NCI-H1105 treated with DMSO at 0.1 percent for 48 hours (cell line): Measurements from ENCODE around the gene THOC2.

Source experiments
- DNase-seq: peaks from one replicate; lab custom pipeline; 2025; lab: John Stamatoyannopoulos, UW

Gene THOC2

DNA sequence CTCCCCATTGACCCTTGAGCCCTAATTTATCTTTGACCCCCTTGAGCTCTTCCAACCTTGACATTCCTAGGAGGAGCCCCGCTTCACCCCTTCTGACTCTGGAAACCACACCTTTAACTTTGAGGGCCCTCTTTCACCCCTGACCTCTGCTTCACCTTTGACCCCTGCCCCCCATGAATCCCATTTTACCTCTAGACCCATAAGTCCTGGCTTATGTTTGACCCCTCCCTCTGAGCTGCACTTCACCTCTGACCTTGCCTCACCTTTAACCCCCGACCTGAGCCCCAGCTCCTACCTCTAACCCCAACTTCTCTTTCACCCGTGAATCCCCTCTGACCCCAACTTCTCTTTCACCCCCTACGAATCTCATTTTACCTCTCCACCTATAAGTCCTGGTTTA lies 169.7 kb downstream of the THOC2 start:
- DNase-seq = no peak

DNA sequence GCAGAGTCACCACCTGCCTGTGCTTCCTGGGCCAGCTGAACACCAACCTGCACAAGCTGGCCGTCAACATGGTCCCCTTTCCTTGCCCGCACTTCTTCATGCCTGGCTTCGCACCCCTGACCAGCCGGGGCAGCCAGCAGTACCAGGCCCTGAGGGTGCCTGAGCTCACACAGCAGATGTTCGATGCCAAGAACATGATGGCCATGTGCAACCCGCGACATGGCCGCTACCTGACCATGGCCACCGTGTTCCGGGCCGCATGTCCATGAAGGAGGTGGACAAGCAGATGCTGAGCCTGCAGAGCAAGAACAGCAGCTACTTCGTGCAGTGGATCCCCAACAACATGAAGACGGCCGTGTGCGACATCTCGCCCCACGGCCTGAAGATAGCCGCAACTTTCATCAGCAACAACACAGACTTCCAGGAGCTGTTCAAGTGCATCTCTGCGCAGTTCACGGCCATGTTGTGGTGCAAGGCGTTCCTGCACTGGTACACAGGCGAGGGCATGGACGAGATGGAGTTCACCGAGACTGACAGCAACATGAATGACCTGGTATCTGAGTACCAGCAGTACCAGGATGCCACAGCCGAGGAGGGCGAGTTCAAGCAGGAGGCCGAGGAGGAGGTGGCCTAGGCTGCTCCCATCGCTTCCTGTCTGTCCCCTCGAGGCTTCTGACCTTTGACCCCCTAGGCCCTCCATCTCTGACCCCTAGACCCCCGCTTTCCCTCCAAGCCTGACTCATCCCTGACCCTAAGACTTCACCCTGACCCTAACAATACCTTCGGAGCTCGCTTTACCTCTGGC lies 170.3 kb downstream of the THOC2 start:
- no peak for DNase-seq

DNA sequence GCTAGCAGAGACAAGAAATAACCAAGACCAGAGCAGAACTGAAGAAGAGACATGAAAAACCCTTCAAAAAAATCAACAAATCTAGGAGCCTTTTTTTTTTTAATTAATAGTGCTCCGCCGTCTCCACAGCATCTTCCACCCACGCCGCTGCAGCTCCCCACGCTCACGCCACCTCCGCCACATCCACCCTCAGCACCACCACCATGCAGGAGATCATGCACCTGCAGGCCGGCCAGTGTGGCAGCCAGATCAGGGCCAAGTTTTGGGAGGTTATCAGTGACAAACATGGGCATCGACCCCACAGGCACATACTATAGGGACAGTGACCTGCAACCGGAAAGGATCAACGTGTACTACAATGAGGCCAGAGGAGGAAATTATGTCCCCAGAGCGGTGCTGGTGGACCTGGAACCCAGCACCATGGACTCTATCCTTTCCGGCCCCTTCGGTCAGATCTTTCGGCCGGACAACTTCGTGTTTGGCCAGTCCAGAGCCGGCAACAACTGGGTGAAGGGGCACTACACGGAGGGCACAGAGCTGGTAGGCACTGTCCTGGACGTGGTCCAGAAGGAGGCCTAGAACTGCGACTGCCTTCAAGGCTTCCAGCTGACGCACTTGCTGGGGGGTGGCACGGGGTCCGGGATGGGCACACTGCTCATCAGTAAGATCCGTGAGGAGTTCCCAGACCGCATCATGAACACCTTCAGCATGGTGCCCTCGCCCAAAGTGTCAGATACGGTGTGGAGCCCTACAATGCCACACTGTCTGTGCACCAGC lies 171.2 kb downstream of the THOC2 start:
- DNase-seq = no peak

DNA sequence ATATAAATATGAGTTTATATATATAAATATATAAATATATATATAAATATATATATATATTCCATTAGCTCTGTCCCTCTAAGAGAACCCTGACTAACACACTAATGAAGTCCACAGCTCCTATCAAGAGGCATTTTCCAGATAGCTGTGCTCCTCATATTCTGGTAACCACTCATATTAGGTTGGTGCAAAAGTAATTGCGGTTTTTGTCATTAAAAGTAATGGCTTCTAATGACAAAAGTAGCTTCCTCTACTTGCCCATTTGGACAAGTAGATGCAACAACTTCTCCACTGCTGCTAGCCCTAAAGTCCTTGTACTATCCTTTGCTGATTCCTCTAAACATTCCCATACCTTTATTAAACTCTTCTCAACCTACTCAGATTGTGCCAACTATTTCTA lies 182.0 kb downstream of the THOC2 start:
- DNase-seq = no peak
